ENCODE results near the gene RB1. TPM values are rescaled to one million over a fixed set of nuclear protein-coding genes. Genes with fewer than 3 reads are reported as not detected.

RB1 gene
- total and polyA plus RNA-seq, 3 donors from 2014 or later, result 21.9 to 43.0 (median 38.8) TPM

- Histone ChIP-seq H3K27me3 (no peaks in the 10 kb centered on the region), H3K36me3 (ENCODE audit: low read depth, missing control alignments) (no peaks in the 10 kb centered on the region), H3K4me3 (no peak overlapping the region), H3K27ac (no peak overlapping the region), H3K4me1 (no peaks in the 10 kb centered on the region), H3K9me3 (no peaks in the 10 kb centered on the region)
- TF ChIP-seq POLR2A (IDR thresholded peaks at IDR 0.05) (no peak), CTCF (IDR thresholded peaks at IDR 0.05) (no peak)
- no peak for DNase-seq
- intact Hi-C loops (cut with DNase I; ENCODE audit: low total_unique reads), result no loop called here
- 92 to 95% methylated on average over 3 of the region's 3 CpGs for WGBS, 2 donors
Measured at GRCh38 chr13:48391257-48391656, 87.7 kb downstream of the RB1 start.

- no peaks in the 10 kb centered on the region for H3K36me3 ChIP-seq (ENCODE audit: low read depth, missing control alignments)
- 92% methylated on average over 3 of the region's 3 CpGs for WGBS, 2 donors
- H3K27me3 ChIP-seq, result no peaks in the 10 kb centered on the region
- intact Hi-C loops (cut with DNase I; ENCODE audit: low total_unique reads), result no loop called here
- no peak for DNase-seq
- peaks cover under 1% of the 10 kb centered on the region for H3K4me1 ChIP-seq
- H3K4me3 ChIP-seq, result no peak overlapping the region
- H3K27ac ChIP-seq, result no peak overlapping the region
- TF ChIP-seq POLR2A (IDR thresholded peaks at IDR 0.05), result no peak
- no peak for TF ChIP-seq CTCF (IDR thresholded peaks at IDR 0.05)
- no peaks in the 10 kb centered on the region for H3K9me3 ChIP-seq
Measured at GRCh38 chr13:48393030-48393697, 89.6 kb downstream of the RB1 start.

GRCh38 chr13:48393698-48394085, 90.1 kb downstream of the RB1 start:
- no peak for DNase-seq
- 93 to 96% methylated on average over 2 of the region's 2 CpGs for WGBS, 2 donors
- intact Hi-C loops (cut with DNase I; ENCODE audit: low total_unique reads), result no loop called here
- Histone ChIP-seq H3K27me3 (no peaks in the 10 kb centered on the region), H3K4me1 (peaks cover 6% of the 10 kb centered on the region), H3K4me3 (no peak overlapping the region), H3K9me3 (no peaks in the 10 kb centered on the region), H3K36me3 (ENCODE audit: low read depth, missing control alignments) (no peaks in the 10 kb centered on the region), H3K27ac (no peak overlapping the region)
- TF ChIP-seq POLR2A (IDR thresholded peaks at IDR 0.05), result no peak

- TF ChIP-seq CTCF (IDR thresholded peaks at IDR 0.05), result no peak
- TF ChIP-seq POLR2A (IDR thresholded peaks at IDR 0.05), result no peak
- Histone ChIP-seq H3K9me3 (no peaks in the 10 kb centered on the region), H3K36me3 (ENCODE audit: low read depth, missing control alignments) (no peaks in the 10 kb centered on the region), H3K4me3 (no peak overlapping the region), H3K4me1 (peaks cover 25% of the 10 kb centered on the region), H3K27ac (peak overlapping the region in 1 of 2 donors; percentile 11), H3K27me3 (no peaks in the 10 kb centered on the region)
- no peak for DNase-seq
- WGBS, 2 donors, result 52 to 57% methylated on average over 1 of the region's 1 CpG
- intact Hi-C loops (cut with DNase I; ENCODE audit: low total_unique reads), result no loop called here
Measured at GRCh38 chr13:48397744-48398143, 94.2 kb downstream of the RB1 start.

GRCh38 chr13:48398450-48399095, 95.0 kb downstream of the RB1 start:
- TF ChIP-seq CTCF (IDR thresholded peaks at IDR 0.05) (no peak), POLR2A (IDR thresholded peaks at IDR 0.05) (no peak)
- no peak for DNase-seq
- Histone ChIP-seq H3K4me3 (no peak overlapping the region), H3K27me3 (no peaks in the 10 kb centered on the region), H3K36me3 (ENCODE audit: low read depth, missing control alignments) (no peaks in the 10 kb centered on the region), H3K9me3 (no peaks in the 10 kb centered on the region), H3K4me1 (peaks cover 25% of the 10 kb centered on the region), H3K27ac (peak overlapping the region in 1 of 2 donors; percentile 69)
- intact Hi-C loops (cut with DNase I; ENCODE audit: low total_unique reads), result no loop called here
